GM15510 (cell line): ENCODE data around the gene PTPRN2.

Experiments used
- POLR2A ChIP-seq: IDR thresholded peaks from 3 replicates; pipeline ENCODE4 v1.6.1; 2011; ENCODE audit warnings: borderline replicate concordance; ENCODE audit not compliant: insufficient read length; ENCODE audit errors: extremely low read depth

Gene PTPRN2

GRCh38 chr7:157769526-157770215, 818.0 kb downstream of the PTPRN2 start:
- TF ChIP-seq POLR2A, result no peak

- TF ChIP-seq POLR2A, result no peak
Measured at GRCh38 chr7:157769086-157769485, 818.5 kb downstream of the PTPRN2 start.

GRCh38 chr7:157768198-157768597, 819.4 kb downstream of the PTPRN2 start:
- no peak for TF ChIP-seq POLR2A

- no peak for TF ChIP-seq POLR2A
Measured at GRCh38 chr7:157767506-157768197, 820.0 kb downstream of the PTPRN2 start.

- TF ChIP-seq POLR2A, result no peak
Measured at GRCh38 chr7:157766098-157766497, 821.5 kb downstream of the PTPRN2 start.

GRCh38 chr7:157764946-157765537, 822.6 kb downstream of the PTPRN2 start:
- TF ChIP-seq POLR2A, result no peak

GRCh38 chr7:157764193-157764592, 823.4 kb downstream of the PTPRN2 start:
- no peak for TF ChIP-seq POLR2A

GRCh38 chr7:157763279-157764000, 824.2 kb downstream of the PTPRN2 start:
- TF ChIP-seq POLR2A, result no peak

- no peak for TF ChIP-seq POLR2A
Measured at GRCh38 chr7:157762824-157763223, 824.8 kb downstream of the PTPRN2 start.

GRCh38 chr7:157760004-157760730, 827.5 kb downstream of the PTPRN2 start:
- no peak for TF ChIP-seq POLR2A

- no peak for TF ChIP-seq POLR2A
Measured at GRCh38 chr7:157759246-157759805, 828.3 kb downstream of the PTPRN2 start.

GRCh38 chr7:157758468-157759245, 829.0 kb downstream of the PTPRN2 start:
- TF ChIP-seq POLR2A, result no peak

GRCh38 chr7:157757776-157758467, 829.7 kb downstream of the PTPRN2 start:
- no peak for TF ChIP-seq POLR2A
